Fibroblast of skin of left biceps (primary cell): ENCODE results near the gene FMN2.

Experiments used
- DNase-seq, 2 experiments: peaks; one replicate each; pipeline ENCODE4 v3.0.0-alpha.2; 2013; ENCODE audit warnings: low read depth in 2 of 2

FMN2 gene

GRCh38 chr1:240423246-240423924, 331.7 kb downstream of the FMN2 start:
- no peak for DNase-seq

GRCh38 chr1:240424740-240425464, 333.2 kb downstream of the FMN2 start:
- DNase-seq = no peak

- DNase-seq = peak in 1 of 2 experiments; percentile 40
These were observed 334.4 kb downstream of the FMN2 start for GRCh38 chr1:240426051-240426450.

GRCh38 chr1:240435996-240436566, 344.4 kb downstream of the FMN2 start:
- no peak for DNase-seq

GRCh38 chr1:240441669-240442068, 350.0 kb downstream of the FMN2 start:
- no peak for DNase-seq

- no peak for DNase-seq
These were observed 353.7 kb downstream of the FMN2 start for GRCh38 chr1:240445369-240445768.

GRCh38 chr1:240455228-240455821, 363.6 kb downstream of the FMN2 start:
- DNase-seq = no peak

- DNase-seq = no peak
These were observed 365.5 kb downstream of the FMN2 start for GRCh38 chr1:240457203-240457602.

GRCh38 chr1:240462277-240462676, 370.6 kb downstream of the FMN2 start:
- DNase-seq = no peak

- DNase-seq = peak in 1 of 2 experiments; percentile 32
These were observed 371.2 kb downstream of the FMN2 start for GRCh38 chr1:240462766-240463395.

GRCh38 chr1:240464099-240464498, 372.4 kb downstream of the FMN2 start:
- peak in 1 of 2 experiments; percentile 23 for DNase-seq

- no peak for DNase-seq
These were observed 373.9 kb downstream of the FMN2 start for GRCh38 chr1:240465531-240465940.

GRCh38 chr1:240466509-240466908, 374.8 kb downstream of the FMN2 start:
- DNase-seq = no peak

- DNase-seq = no peak
These were observed 376.2 kb downstream of the FMN2 start for GRCh38 chr1:240467895-240468294.

- no peak for DNase-seq
These were observed 377.0 kb downstream of the FMN2 start for GRCh38 chr1:240468656-240469055.

GRCh38 chr1:240474133-240474614, 382.5 kb downstream of the FMN2 start:
- DNase-seq = no peak

GRCh38 chr1:240475832-240476231, 384.1 kb downstream of the FMN2 start:
- DNase-seq = no peak

- DNase-seq = no peak
These were observed 386.9 kb downstream of the FMN2 start for GRCh38 chr1:240478536-240478935.

GRCh38 chr1:240484804-240485443, 393.2 kb downstream of the FMN2 start:
- DNase-seq = no peak

- DNase-seq = no peak
These were observed 394.9 kb downstream of the FMN2 start for GRCh38 chr1:240486611-240487010.

- no peak for DNase-seq
These were observed 395.8 kb downstream of the FMN2 start for GRCh38 chr1:240487493-240487892.
